HG03045 (cell line): ENCODE measurements around the gene TSBP1.
"Not testable (repeated sequence)": the region's sequence is repeated elsewhere in the genome, so short reads cannot be mapped to it uniquely, and the experiment has no call there.

Experiments
- ATAC-seq: cut with Tn5 transposase; IDR thresholded peaks from one replicate; pipeline ENCODE4 v1.9.1; 2021; ENCODE audit warnings: mild to moderate bottlenecking, moderate library complexity; ENCODE audit not compliant: unreplicated experiment

Gene TSBP1

GRCh38 chr6:32290886-32291450 lies 80.7 kb downstream of the TSBP1 start:
- ATAC-seq = no peak

- ATAC-seq = no peak
Measured at GRCh38 chr6:32288426-32288825, 83.3 kb downstream of the TSBP1 start.

GRCh38 chr6:32273801-32274577 lies 97.7 kb downstream of the TSBP1 start:
- not testable (repeated sequence) for ATAC-seq

- no peak for ATAC-seq
Measured at GRCh38 chr6:32271429-32271828, 100.3 kb downstream of the TSBP1 start.

- not testable (repeated sequence) for ATAC-seq
Measured at GRCh38 chr6:32268459-32268858, 103.2 kb downstream of the TSBP1 start.

- ATAC-seq = no peak
Measured at GRCh38 chr6:32267035-32267434, 104.7 kb downstream of the TSBP1 start.

GRCh38 chr6:32257262-32257661 lies 114.4 kb downstream of the TSBP1 start:
- not testable (repeated sequence) for ATAC-seq

GRCh38 chr6:32255199-32256153 lies 116.2 kb downstream of the TSBP1 start:
- ATAC-seq = peak; percentile 64

- no peak for ATAC-seq
Measured at GRCh38 chr6:32254761-32255198, 116.9 kb downstream of the TSBP1 start.

GRCh38 chr6:32252331-32253009 lies 119.2 kb downstream of the TSBP1 start:
- ATAC-seq = no peak

GRCh38 chr6:32249262-32249661 lies 122.4 kb downstream of the TSBP1 start:
- no peak for ATAC-seq

- ATAC-seq = no peak
Measured at GRCh38 chr6:32247401-32247800, 124.3 kb downstream of the TSBP1 start.

GRCh38 chr6:32244946-32245398 lies 126.7 kb downstream of the TSBP1 start:
- no peak for ATAC-seq

- no peak for ATAC-seq
Measured at GRCh38 chr6:32244270-32244669, 127.4 kb downstream of the TSBP1 start.
